ENCODE data around the gene BMF.
"Not testable (repeated sequence)": the region's sequence is repeated elsewhere in the genome, so short reads cannot be mapped to it uniquely, and the experiment has no call there.

BMF gene

DNA sequence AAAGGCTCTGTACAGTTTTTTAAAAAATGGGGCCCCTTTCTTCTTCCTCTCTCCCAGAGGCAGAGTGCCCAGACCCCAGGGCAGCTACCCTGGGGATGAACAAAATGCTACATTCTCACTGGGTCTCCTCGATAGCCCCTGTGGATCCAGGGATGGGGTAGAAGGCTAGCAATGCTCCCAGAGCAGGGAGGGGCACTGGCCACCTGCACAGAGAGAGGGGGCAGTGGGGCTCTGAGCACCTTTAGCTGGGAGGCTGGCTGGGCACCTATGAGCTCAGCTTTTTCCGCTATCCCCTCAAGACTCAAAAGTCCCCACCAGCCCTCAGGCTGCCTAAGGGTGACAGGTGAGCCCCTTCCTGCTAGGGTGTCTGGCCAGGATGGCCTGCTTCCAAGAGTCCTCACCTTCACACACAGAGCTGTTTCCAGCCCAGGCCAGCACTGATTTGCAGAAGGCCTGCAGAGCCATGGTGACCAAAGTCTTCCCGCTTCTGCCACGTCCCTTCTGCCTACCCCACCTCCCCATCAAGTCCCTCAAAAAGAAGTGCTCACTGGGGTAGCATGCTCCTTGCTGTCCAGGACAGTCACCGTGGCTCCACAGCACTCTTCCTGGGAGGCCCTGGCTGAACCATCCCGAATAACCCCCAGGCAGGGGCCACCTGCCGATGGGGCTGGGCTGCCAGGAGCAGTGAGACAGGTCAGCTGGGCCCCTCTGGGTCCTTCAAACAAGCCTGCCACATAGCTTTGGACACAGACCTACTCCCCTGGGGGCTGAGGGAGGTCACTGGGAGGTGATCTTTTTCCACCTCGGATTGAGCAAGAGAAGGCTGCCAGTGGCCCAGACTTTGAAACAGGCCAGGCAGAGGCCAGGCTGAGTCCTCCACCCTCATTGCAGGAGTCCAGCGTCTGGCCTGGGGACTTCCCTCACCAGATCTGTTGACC, 20.4 kb downstream of the BMF start:
- DNase-seq (ENCODE audit: low read depth in 3 of 3), result no peak

GRCh38 chr15:40087068-40087810, 21.4 kb downstream of the BMF start:
- DNase-seq (ENCODE audit: low read depth in 3 of 3), result no peak

GRCh38 chr15:40085266-40085665, 23.4 kb downstream of the BMF start:
- DNase-seq (ENCODE audit: low read depth in 3 of 3), result no peak

DNA sequence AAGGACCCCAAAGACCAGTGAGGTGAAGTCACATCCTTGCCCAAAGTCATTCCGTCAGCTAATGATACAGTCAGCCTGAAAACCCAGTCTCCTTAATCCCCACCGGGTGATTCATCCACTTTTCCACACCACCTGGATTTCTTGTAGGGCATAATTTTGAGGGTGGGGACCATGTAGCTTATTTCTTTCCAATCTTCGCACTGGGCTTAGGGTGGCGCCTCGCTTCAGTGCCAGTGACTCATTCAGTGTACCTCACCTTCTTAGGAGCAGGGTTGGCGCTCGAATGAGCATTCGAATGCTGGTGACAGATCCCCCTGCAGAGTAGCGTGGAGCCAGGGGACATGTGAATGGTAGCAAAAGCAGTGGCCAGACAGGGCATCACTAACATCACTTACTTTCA, 24.0 kb downstream of the BMF start:
- no peak for DNase-seq (ENCODE audit: low read depth in 3 of 3)

GRCh38 chr15:40082195-40082883, 26.3 kb downstream of the BMF start:
- no peak for DNase-seq (ENCODE audit: low read depth in 3 of 3)

- DNase-seq (ENCODE audit: low read depth in 3 of 3), result no peak
These were observed 26.9 kb downstream of the BMF start for GRCh38 chr15:40081691-40082194.

DNA sequence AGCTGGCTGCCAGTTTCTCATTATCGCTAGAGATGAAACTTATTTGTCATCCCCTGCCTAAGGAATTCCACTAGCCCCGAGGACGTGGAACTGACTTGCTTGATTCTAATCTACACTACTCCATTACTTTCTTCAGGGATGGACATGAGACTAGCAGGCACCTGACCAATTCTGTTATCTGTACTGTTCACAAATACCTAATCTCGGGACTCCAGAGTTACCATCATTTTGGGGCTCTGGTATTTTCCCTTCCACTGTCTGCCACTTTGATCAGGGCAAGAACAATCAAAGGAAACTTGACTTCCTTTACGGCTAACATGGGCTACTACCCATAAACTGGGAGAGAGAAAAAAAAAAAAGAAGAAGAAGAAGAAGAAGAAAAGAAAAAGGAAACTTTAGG, 27.8 kb downstream of the BMF start:
- DNase-seq (ENCODE audit: low read depth in 3 of 3), result no peak

GRCh38 chr15:40080104-40080503, 28.6 kb downstream of the BMF start:
- DNase-seq (ENCODE audit: low read depth in 3 of 3), result no peak

GRCh38 chr15:40079456-40079855, 29.2 kb downstream of the BMF start:
- DNase-seq (ENCODE audit: low read depth in 3 of 3), result no peak

GRCh38 chr15:40075298-40076044, 33.2 kb downstream of the BMF start:
- no peak for DNase-seq (ENCODE audit: low read depth in 3 of 3)

DNA sequence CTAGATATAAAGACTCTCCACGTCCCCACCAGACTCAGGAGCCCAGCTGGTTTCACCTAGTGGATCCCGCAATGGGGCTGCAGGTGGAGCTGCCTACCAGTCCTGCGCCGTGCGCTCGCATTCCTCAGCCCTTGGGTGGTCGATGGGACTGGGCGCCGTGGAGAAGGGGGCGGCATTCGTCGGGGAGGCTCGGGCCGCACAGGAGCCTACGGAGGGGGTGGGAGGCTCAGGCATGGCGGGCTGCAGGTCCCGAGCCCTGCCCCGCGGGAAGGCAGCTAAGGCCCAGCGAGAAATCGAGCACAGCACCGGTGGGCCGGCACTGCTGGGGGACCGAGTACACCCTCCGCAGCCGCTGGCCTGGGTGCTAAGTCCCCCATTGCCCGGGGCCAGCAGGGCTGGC, 34.0 kb downstream of the BMF start:
- DNase-seq (ENCODE audit: low read depth in 3 of 3), result not testable (repeated sequence)

- not testable (repeated sequence) for DNase-seq (ENCODE audit: low read depth in 3 of 3)
These were observed 34.8 kb downstream of the BMF start for GRCh38 chr15:40073716-40074490.

GRCh38 chr15:40072216-40072990, 36.3 kb downstream of the BMF start:
- DNase-seq (ENCODE audit: low read depth in 3 of 3), result no peak

- no peak for DNase-seq (ENCODE audit: low read depth in 3 of 3)
These were observed 38.0 kb downstream of the BMF start for GRCh38 chr15:40070608-40071218.

DNA sequence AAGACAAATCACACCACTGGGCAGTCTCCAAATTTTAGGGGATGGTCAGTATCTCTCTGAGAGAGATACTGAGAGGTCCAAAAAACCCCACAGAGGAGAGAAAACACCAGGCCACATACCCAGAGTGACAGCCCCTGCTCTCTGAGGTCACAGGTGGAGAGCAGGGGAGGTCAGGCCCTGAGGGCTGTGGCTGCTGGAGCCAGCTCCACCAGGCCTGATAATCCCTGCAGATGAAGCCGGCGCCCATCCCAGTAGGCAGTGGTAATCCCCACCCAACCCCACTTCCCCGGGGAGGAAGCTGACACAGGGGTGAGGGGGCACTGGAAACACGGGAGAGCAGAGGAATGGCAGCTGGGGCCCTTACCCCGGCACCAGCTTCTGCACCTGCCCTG, 38.5 kb downstream of the BMF start:
- DNase-seq (ENCODE audit: low read depth in 3 of 3), result no peak

GRCh38 chr15:40069178-40070165, 39.2 kb downstream of the BMF start:
- DNase-seq (ENCODE audit: low read depth in 3 of 3), result no peak

DNA sequence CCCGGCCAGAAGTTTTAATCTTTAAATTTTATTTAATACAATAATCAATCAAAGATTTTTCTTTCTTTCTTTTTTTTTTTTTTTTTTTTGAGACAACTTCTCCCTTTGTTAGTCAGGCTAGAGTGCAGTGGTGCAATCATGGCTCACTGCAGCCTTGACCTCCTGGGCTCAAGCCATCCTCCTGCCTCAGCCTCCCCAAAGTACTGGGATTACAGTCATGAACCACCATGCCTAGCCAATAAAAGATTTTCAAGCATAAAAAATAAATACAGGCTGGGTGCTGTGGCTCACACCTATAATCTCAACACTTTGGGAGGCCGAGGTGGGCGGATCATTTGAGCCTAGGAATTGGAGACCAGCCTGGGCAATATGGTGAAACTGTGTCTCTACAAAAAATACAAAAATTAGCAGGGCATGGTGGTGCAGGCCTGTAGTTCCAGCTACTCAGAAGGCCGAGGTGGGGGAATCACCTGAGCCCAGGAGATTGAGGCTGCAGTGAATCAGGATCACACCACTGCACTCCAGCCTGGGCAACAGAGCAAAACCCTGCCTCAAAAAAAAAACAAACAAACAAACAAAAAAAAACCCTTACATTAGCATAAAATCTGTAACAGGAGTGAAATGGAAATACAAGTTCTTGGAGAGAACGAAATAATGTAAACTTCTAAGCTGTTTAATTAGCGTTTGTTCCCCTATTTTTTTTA, 40.6 kb downstream of the BMF start:
- DNase-seq (ENCODE audit: low read depth in 3 of 3), result no peak

DNA sequence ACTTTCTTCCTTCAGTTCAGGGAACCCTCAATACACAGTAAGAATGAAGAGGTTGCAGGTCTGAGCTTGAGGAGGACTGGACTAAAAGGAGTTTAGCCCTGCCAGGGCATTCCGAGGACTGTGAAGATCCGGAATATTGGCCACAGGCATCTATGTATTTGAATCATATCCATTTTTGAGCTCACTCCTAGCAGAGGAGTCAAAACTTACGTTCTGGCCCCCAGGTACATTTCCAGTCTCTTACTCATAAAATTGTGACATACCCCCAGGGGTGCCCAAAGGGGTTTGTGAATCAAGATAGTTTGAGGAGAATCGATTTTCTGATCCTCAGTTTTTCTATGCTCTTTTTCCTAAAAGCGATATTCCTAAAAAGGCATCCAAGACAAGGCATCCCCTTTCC, 42.1 kb downstream of the BMF start:
- DNase-seq (ENCODE audit: low read depth in 3 of 3), result no peak
